Measurements from ENCODE around the gene C1orf198.

The C1orf198 gene

GRCh38 chr1:230861489-230861888 lies 6.8 kb downstream of the C1orf198 start:
- no peak for TF ChIP-seq ZFX (IDR thresholded peaks at IDR 0.05)
- TF ChIP-seq, protein P1, sequence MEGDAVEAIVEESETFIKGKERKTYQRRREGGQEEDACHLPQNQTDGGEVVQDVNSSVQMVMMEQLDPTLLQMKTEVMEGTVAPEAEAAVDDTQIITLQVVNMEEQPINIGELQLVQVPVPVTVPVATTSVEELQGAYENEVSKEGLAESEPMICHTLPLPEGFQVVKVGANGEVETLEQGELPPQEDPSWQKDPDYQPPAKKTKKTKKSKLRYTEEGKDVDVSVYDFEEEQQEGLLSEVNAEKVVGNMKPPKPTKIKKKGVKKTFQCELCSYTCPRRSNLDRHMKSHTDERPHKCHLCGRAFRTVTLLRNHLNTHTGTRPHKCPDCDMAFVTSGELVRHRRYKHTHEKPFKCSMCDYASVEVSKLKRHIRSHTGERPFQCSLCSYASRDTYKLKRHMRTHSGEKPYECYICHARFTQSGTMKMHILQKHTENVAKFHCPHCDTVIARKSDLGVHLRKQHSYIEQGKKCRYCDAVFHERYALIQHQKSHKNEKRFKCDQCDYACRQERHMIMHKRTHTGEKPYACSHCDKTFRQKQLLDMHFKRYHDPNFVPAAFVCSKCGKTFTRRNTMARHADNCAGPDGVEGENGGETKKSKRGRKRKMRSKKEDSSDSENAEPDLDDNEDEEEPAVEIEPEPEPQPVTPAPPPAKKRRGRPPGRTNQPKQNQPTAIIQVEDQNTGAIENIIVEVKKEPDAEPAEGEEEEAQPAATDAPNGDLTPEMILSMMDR (conservative IDR thresholded peaks at IDR 0.05): no peak
- no peak overlapping the region for H3K27ac ChIP-seq

DNA sequence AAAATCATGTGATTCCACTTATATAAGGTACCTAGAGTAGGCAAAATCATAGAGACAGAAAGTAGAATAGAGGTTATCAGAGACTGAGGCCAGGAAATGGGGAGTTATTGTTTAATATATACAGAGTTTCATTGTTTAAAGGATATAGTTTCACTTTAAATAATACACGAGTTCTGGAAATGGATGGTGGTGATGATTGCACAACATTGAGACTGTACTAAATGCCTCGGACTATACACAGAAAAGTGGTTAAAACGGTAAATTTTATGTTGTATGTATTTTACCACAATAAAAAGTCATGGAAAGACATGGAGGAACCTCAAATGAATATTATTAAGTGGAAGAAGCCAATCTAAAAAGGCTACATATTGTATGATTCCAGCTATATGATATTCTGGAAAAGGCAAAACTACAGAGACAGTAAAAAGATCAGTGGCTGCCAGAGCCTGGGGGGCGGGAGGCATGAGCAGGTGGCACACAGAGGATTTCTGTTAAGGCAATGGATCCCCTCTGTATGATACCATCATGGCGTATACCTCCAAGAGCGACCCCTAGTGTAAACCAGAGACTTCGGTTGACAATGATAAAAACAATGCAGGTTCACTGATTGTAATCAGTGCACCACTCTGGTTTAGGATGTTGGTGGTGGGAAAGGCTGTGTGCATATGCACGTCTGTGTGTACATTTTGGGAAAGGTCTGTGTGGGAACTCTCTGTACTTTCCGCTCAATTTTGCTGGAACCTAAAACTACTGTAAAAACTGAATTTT lies 7.5 kb downstream of the C1orf198 start:
- H3K27ac ChIP-seq: no peak overlapping the region
- TF ChIP-seq, protein P1 (conservative IDR thresholded peaks at IDR 0.05): no peak
- TF ChIP-seq ZFX (IDR thresholded peaks at IDR 0.05): no peak

DNA sequence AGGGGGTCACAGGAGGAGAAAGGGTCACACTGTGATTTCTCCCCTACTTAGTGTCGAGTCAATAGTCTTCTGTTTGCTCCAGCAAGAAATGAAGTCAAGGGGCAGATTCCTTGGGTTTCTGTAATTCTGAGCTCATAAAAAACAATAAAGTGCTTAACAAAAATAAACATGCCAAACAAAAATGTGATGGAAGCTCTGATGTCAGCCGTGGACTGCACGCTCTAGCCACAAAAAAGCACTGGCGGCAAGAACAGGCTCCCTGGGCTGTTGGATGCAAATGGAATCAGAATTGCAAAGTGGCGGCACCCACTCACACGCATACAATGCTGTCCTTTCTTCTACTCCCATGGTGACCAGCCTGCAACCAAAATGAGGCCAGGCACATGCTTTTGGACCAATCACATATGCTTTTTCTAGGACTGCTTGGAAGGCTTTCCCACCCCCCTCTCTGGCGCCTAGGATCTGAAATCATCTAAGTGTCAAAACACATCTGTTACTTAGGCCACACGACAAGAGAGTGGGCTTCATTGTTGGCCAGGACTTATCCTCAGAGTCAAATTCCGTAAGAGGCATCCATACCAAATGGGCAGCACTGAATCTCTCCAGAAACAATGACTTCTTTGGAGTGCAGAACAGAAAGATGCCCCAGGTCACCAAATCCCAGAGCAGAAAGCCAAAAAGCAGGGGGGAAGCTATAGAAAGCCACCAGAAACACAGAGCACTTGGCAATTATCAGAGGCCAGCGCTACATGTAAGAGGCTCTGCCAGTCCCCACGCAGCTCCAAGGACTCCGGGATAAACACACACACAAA lies 9.2 kb downstream of the C1orf198 start:
- TF ChIP-seq, protein P1 (conservative IDR thresholded peaks at IDR 0.05): no peak
- TF ChIP-seq ZFX (IDR thresholded peaks at IDR 0.05): no peak
- no peak overlapping the region for H3K27ac ChIP-seq

GRCh38 chr1:230858236-230858820 lies 10.0 kb downstream of the C1orf198 start:
- TF ChIP-seq, protein P1 (conservative IDR thresholded peaks at IDR 0.05): no peak
- TF ChIP-seq ZFX (IDR thresholded peaks at IDR 0.05): no peak
- H3K27ac ChIP-seq: no peak overlapping the region

GRCh38 chr1:230857822-230858221 lies 10.5 kb downstream of the C1orf198 start:
- H3K27ac ChIP-seq: no peak overlapping the region
- TF ChIP-seq, protein P1 (conservative IDR thresholded peaks at IDR 0.05): no peak
- TF ChIP-seq ZFX (IDR thresholded peaks at IDR 0.05): no peak

DNA sequence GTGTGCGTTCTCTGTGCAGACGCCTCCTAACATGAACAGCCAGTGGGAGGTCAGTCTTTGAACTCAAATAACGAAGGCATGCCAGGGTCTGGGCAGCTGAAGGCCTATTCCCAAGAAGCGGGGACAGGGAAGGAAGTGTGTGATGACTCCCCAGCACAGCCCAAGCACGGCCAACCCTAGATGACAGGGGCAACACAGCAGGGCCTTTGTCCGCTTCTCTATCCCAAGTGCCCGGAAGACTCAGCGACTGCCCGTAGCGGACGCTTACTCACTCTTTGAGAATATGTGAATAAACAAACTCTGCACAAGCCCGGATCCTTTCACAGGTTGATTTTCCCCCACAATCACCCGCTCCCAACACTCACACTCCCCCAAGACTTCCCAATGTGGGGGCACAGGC lies 11.2 kb downstream of the C1orf198 start:
- no peak overlapping the region for H3K27ac ChIP-seq
- TF ChIP-seq ZFX (IDR thresholded peaks at IDR 0.05): no peak
- TF ChIP-seq, protein P1 (conservative IDR thresholded peaks at IDR 0.05): no peak

DNA sequence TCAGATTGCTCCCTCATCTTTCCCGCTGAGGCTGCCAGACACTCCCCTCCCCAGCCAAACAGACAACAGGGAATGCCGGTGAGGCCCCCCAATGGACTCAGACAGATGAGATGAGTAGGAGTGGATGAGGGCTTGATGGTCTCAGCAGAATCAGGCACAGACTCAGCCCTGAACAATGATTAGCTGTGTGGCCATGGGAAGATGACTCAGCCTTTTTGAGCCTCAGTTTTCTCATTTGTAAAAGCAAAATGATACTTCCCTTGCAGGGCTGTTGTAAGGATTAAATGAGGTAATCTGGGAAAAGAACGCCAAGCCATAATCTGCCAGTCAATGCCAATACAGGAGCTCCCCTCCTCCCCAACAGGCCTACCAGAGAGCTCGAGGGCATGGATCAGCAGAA lies 12.4 kb downstream of the C1orf198 start:
- no peak for TF ChIP-seq ZFX (IDR thresholded peaks at IDR 0.05)
- TF ChIP-seq, protein P1 (conservative IDR thresholded peaks at IDR 0.05): no peak
- H3K27ac ChIP-seq: no peak overlapping the region

All from C4-2B (cell line).